GM12873 (cell line): ENCODE results near the gene C1orf232.

Experiments
- CTCF ChIP-seq: IDR thresholded peaks from 2 replicates; pipeline ENCODE4 v1.5.1; 2012; ENCODE audit warnings: low read depth, mild to moderate bottlenecking, moderate library complexity, low read length, control low read depth; ENCODE audit not compliant: insufficient read depth; ENCODE audit errors: missing control alignments

The C1orf232 gene

GRCh38 chr1:26188477-26188876 lies 19.7 kb upstream of the C1orf232 start:
- no peak for TF ChIP-seq CTCF

- no peak for TF ChIP-seq CTCF
These were observed 19.1 kb upstream of the C1orf232 start for GRCh38 chr1:26187882-26188281.

GRCh38 chr1:26184883-26185282 lies 16.1 kb upstream of the C1orf232 start:
- no peak for TF ChIP-seq CTCF

GRCh38 chr1:26184086-26184485 lies 15.3 kb upstream of the C1orf232 start:
- TF ChIP-seq CTCF, result no peak

GRCh38 chr1:26182383-26182696 lies 13.6 kb upstream of the C1orf232 start:
- no peak for TF ChIP-seq CTCF

- TF ChIP-seq CTCF, result no peak
These were observed 13.0 kb upstream of the C1orf232 start for GRCh38 chr1:26181586-26182382.

GRCh38 chr1:26180010-26180506 lies 11.3 kb upstream of the C1orf232 start:
- TF ChIP-seq CTCF, result no peak
